CD14-positive monocyte (primary cell): ENCODE measurements around the gene DNAH9. TPM values are rescaled to one million over a fixed set of nuclear protein-coding genes. Genes with fewer than 3 reads are reported as not detected.

Experiments
- DNase-seq, 3 donors: peaks; one replicate each; pipeline ENCODE4 v3.0.0-alpha.2; 2011 to 2022
- H2AFZ ChIP-seq: 2 replicates; pipeline ENCODE4 v1.6.0; 2012; ENCODE audit warnings: mild to moderate bottlenecking, low read depth, low read length, inconsistent platforms; ENCODE audit not compliant: insufficient read depth, poor library complexity, severe bottlenecking
- H3K27ac ChIP-seq, 2 donors: 1 replicate in 1 of 2; 2 replicates in 1 of 2; pipeline ENCODE4 v1.5.1; 2012 to 2013; ENCODE audit warnings: low read length in 2 of 2, control low read depth in 1 of 2, inconsistent platforms in 1 of 2, low read depth in 1 of 2, mild to moderate bottlenecking in 1 of 2
- H3K27me3 ChIP-seq, 2 donors: one replicate each; pipeline versions ENCODE4 v1.6.0 to v1.6.1; 2011 to 2013; ENCODE audit warnings: low read length in 2 of 2; ENCODE audit not compliant: control insufficient read depth in 2 of 2, insufficient read depth in 2 of 2
- H3K36me3 ChIP-seq, 2 donors: replicated peaks in 1 of 2; 1 replicate in 1 of 2; 2 replicates in 1 of 2; pipeline versions ENCODE4 v1.5.1 to v1.6.1; 2012 to 2013; ENCODE audit warnings: low read length in 2 of 2, control low read depth in 1 of 2, inconsistent platforms in 1 of 2, mild to moderate bottlenecking in 1 of 2; ENCODE audit not compliant: insufficient read depth in 2 of 2, control insufficient read depth in 1 of 2
- H3K4me1 ChIP-seq, 2 donors: 1 replicate in 1 of 2; 2 replicates in 1 of 2; pipeline versions ENCODE4 v1.5.1 to v1.6.1; 2012 to 2013; ENCODE audit warnings: low read length in 2 of 2, control low read depth in 1 of 2, inconsistent platforms in 1 of 2, mild to moderate bottlenecking in 1 of 2, moderate library complexity in 1 of 2; ENCODE audit not compliant: insufficient read depth in 2 of 2, control insufficient read depth in 1 of 2
- H3K4me2 ChIP-seq: replicated peaks from 2 replicates; pipeline ENCODE3; 2012; ENCODE audit warnings: low read length, moderate library complexity, mild to moderate bottlenecking; ENCODE audit not compliant: poor library complexity, severe bottlenecking; ENCODE audit errors: extremely low read depth
- H3K4me3 ChIP-seq, 3 experiments: fragments of 200-600 bp in 1 of 3; sonication (generic) in 1 of 3; replicated peaks in 1 of 3; 1 replicate in 2 of 3; 2 replicates in 1 of 3; pipeline ENCODE4 v1.5.1; 2011 to 2013; ENCODE audit warnings: low read length in 3 of 3, mild to moderate bottlenecking in 3 of 3, control low read depth in 2 of 3, low read depth in 2 of 3, inconsistent platforms in 1 of 3, moderate library complexity in 1 of 3
- H3K79me2 ChIP-seq: 2 replicates; pipeline ENCODE4 v1.6.0; 2012; ENCODE audit warnings: mild to moderate bottlenecking, control low read depth, inconsistent platforms, low read length, moderate library complexity; ENCODE audit not compliant: insufficient read depth
- H3K9ac ChIP-seq: 2 replicates; pipeline ENCODE4 v1.6.0; 2017; ENCODE audit warnings: low read length, mild to moderate bottlenecking; ENCODE audit not compliant: insufficient read depth, poor library complexity, severe bottlenecking
- H3K9me3 ChIP-seq, 2 donors: replicated peaks in 1 of 2; 1 replicate in 1 of 2; 2 replicates in 1 of 2; pipeline versions ENCODE4 v1.5.1 to v1.6.1; 2012 to 2013; ENCODE audit warnings: low read length in 2 of 2, control low read depth in 1 of 2; ENCODE audit not compliant: control insufficient read depth in 1 of 2, insufficient read depth in 1 of 2
- H4K20me1 ChIP-seq: 2 replicates; pipeline ENCODE4 v1.6.0; 2012; ENCODE audit warnings: mild to moderate bottlenecking, low read length, control low read depth, moderate library complexity; ENCODE audit not compliant: insufficient read depth
- H3K27ac Mint-ChIP-seq, 7 donors: one replicate each; pipeline ENCODE4 v1.8.0; 2020; ENCODE audit warnings: mild to moderate bottlenecking in 7 of 7, mixed read lengths in 7 of 7, moderate library complexity in 6 of 7, inconsistent platforms in 2 of 7
- H3K27me3 Mint-ChIP-seq, 3 donors: one replicate each; pipeline ENCODE4 v1.8.0; 2021 to 2022; ENCODE audit warnings: low read depth in 3 of 3, mild to moderate bottlenecking in 3 of 3, mixed read lengths in 3 of 3, moderate library complexity in 3 of 3, inconsistent platforms in 1 of 3
- H3K36me3 Mint-ChIP-seq, 2 donors: one replicate each; pipeline ENCODE4 v1.8.0; 2020; ENCODE audit warnings: mixed read lengths in 2 of 2, inconsistent platforms in 1 of 2, mild to moderate bottlenecking in 1 of 2
- H3K4me1 Mint-ChIP-seq: one replicate; pipeline ENCODE4 v1.8.0; 2020; ENCODE audit warnings: mild to moderate bottlenecking, mixed read lengths
- H3K4me3 Mint-ChIP-seq, 2 donors: one replicate each; pipeline ENCODE4 v1.8.0; 2020; ENCODE audit warnings: mild to moderate bottlenecking in 2 of 2, mixed read lengths in 2 of 2, moderate library complexity in 1 of 2
- H3K9me3 Mint-ChIP-seq, 7 donors: one replicate each; pipeline ENCODE4 v1.8.0; 2020 to 2022; ENCODE audit warnings: mixed read lengths in 7 of 7, mild to moderate bottlenecking in 6 of 7, moderate library complexity in 6 of 7, inconsistent platforms in 2 of 7
- WGBS: methylation state at CpG from one replicate; pipeline ENCODE4 v1.1.5; 2013; ENCODE audit warnings: missing lambda C conversion rate; ENCODE audit not compliant: insufficient coverage; 5-methylcytosine and 5-hydroxymethylcytosine counted together
- intact Hi-C, 2 donors: fragments of 100-400 bp; cut with micrococcal nuclease; formaldehyde crosslinking; loops; one replicate each; pipeline versions ENCODE4 v1.15.0 to v1.15.1; 2023
- polyA plus RNA-seq, 3 donors: library from polyadenylated mRNA; depleted of rRNA in 1 of 3; unstranded in 2 of 3; stranded (reverse) in 1 of 3; fragments of 300-500 nt in 2 of 3; fragments of >200 nt in 1 of 3; fragmentation: Illumina TruSeq in 2 of 3; gene quantifications; 1 replicate in 2 of 3; 2 replicates in 1 of 3; pipeline ENCODE4 v1.2.3, GENCODE V29; 2012 to 2021
- TF ChIP-seq, protein P1 (sequence below): fragments of 200-600 bp; IDR thresholded peaks from one replicate; pipeline ENCODE4 v1.8.0; 2022; ENCODE audit warnings: antibody characterized with exemption, mild to moderate bottlenecking

The DNAH9 gene
- polyA plus RNA-seq, 3 donors = not detected

DNA sequence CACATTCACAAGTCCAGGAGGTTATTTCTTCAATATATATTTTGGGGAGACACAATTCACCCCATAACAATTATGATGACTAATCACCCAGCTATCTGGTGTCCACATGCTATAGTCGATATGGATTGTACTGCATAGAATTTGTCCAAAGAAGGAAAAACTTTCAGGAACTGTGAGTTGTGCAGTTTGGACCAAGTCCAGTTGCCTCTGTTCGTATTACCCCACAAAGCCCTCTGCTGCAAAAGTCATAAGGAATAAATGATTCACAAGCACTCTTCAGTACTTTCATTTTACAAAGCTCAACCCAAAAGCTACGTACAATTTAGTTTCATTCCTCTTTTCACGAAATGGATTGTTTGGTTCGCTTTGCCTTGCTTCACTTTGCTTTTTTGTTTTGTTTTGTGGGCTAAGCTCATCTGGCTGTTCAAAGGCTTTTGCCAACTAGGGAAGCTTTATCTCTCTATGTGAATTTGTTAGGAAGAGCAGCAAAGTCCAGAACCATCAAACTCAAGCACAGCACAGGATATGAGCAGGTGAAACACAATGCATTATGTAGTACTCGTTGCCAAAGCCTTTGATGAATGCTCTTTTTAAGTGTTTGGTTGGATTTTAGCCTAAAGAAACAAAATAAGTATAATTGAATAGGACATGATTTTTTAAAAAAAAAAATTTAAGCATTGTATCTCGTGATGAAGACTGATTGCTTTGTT is 300.4 kb downstream of the DNAH9 start:
- WGBS = 82% methylated on average over 3 of the region's 7 CpGs
- H4K20me1 ChIP-seq = no peaks in the 10 kb centered on the region
- intact Hi-C loops = no loop called here
- Mint-ChIP-seq H3K27me3 (no peaks in the 10 kb centered on the region), H3K4me1 (no peaks in the 10 kb centered on the region), H3K9me3 (peaks cover 9 to 33% (median 21%) of the 10 kb centered on the region in 7 donors), H3K4me3 (no peak overlapping the region), H3K36me3 (no peaks in the 10 kb centered on the region), H3K27ac (no peak overlapping the region)
- H3K4me3 ChIP-seq = no peak overlapping the region
- no peak overlapping the region for H3K4me2 ChIP-seq
- H3K9me3 ChIP-seq = peaks cover 11 to 14% of the 10 kb centered on the region in 2 donors
- no peaks in the 10 kb centered on the region for H3K79me2 ChIP-seq
- H3K27ac ChIP-seq = no peak overlapping the region
- H3K4me1 ChIP-seq = no peaks in the 10 kb centered on the region
- DNase-seq = no peak
- no peak overlapping the region for H3K9ac ChIP-seq
- TF ChIP-seq, protein P1, sequence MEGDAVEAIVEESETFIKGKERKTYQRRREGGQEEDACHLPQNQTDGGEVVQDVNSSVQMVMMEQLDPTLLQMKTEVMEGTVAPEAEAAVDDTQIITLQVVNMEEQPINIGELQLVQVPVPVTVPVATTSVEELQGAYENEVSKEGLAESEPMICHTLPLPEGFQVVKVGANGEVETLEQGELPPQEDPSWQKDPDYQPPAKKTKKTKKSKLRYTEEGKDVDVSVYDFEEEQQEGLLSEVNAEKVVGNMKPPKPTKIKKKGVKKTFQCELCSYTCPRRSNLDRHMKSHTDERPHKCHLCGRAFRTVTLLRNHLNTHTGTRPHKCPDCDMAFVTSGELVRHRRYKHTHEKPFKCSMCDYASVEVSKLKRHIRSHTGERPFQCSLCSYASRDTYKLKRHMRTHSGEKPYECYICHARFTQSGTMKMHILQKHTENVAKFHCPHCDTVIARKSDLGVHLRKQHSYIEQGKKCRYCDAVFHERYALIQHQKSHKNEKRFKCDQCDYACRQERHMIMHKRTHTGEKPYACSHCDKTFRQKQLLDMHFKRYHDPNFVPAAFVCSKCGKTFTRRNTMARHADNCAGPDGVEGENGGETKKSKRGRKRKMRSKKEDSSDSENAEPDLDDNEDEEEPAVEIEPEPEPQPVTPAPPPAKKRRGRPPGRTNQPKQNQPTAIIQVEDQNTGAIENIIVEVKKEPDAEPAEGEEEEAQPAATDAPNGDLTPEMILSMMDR = no peak
- H2AFZ ChIP-seq = no peak overlapping the region
- H3K27me3 ChIP-seq = no peaks in the 10 kb centered on the region
- no peaks in the 10 kb centered on the region for H3K36me3 ChIP-seq

DNA sequence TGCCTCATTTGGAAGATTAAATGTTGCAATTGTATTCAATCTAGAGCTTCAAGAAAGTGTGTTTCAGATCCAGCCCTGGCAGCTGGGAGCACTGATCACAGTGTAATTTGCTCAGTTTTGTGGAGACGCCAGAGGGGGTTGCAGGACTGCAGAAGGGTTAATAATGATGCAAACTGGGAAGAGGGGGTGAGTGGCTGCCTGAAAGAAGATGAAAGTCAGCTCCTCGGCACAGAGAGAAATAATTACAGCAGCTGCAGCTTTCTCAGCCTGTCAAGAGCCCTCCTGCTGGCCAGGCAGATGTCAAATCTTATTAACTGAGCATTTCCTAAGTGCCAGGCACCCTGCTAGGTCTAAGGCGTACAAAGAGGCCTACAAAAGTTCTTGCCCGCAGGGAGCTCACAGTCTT is 301.3 kb downstream of the DNAH9 start:
- TF ChIP-seq, protein P1 = no peak
- H3K4me1 Mint-ChIP-seq = no peaks in the 10 kb centered on the region
- DNase-seq = no peak
- 30% methylated on average over 2 of the region's 4 CpGs for WGBS
- Histone ChIP-seq H3K27me3 (no peaks in the 10 kb centered on the region), H2AFZ (no peak overlapping the region), H3K27ac (no peak overlapping the region), H3K9ac (no peak overlapping the region), H4K20me1 (no peaks in the 10 kb centered on the region), H3K9me3 (peaks cover 11 to 18% of the 10 kb centered on the region in 2 donors), H3K36me3 (no peaks in the 10 kb centered on the region), H3K4me3 (no peak overlapping the region), H3K4me2 (no peak overlapping the region), H3K79me2 (no peaks in the 10 kb centered on the region), H3K4me1 (no peaks in the 10 kb centered on the region)
- intact Hi-C loops = no loop called here
- no peak overlapping the region for H3K4me3 Mint-ChIP-seq
- H3K27ac Mint-ChIP-seq = no peak overlapping the region
- H3K27me3 Mint-ChIP-seq = no peaks in the 10 kb centered on the region
- H3K9me3 Mint-ChIP-seq = peaks cover 10 to 39% (median 25%) of the 10 kb centered on the region in 7 donors
- no peaks in the 10 kb centered on the region for H3K36me3 Mint-ChIP-seq
